GM18498 (cell line): ENCODE results near the gene TENT5C.
"Not testable (repeated sequence)": the region's sequence is repeated elsewhere in the genome, so short reads cannot be mapped to it uniquely, and the experiment has no call there.

Source experiments
- ATAC-seq: cut with Tn5 transposase; IDR thresholded peaks from one replicate; pipeline ENCODE4 v1.9.1; 2021; ENCODE audit warnings: mild to moderate bottlenecking, moderate library complexity; ENCODE audit not compliant: unreplicated experiment

Gene TENT5C

GRCh38 chr1:117605774-117606648 lies at the start of gene TENT5C:
Gene TENT5C (plus strand): TSS chr1:117606048. CDS start chr1:117622869, 16,821 bp downstream.
- peak; percentile 91 for ATAC-seq

GRCh38 chr1:117556341-117556740 lies 49.5 kb upstream of the TENT5C start:
- no peak for ATAC-seq

GRCh38 chr1:117556976-117557375 lies 48.9 kb upstream of the TENT5C start:
- ATAC-seq: no peak

- not testable (repeated sequence) for ATAC-seq
These were observed 47.4 kb upstream of the TENT5C start for GRCh38 chr1:117558451-117558850.

- ATAC-seq: no peak
These were observed 46.7 kb upstream of the TENT5C start for GRCh38 chr1:117559139-117559538.

- ATAC-seq: no peak
These were observed 45.9 kb upstream of the TENT5C start for GRCh38 chr1:117559985-117560384.

GRCh38 chr1:117561071-117561470 lies 44.8 kb upstream of the TENT5C start:
- ATAC-seq: no peak

- no peak for ATAC-seq
These were observed 44.3 kb upstream of the TENT5C start for GRCh38 chr1:117561551-117561950.

- ATAC-seq: no peak
These were observed 43.0 kb upstream of the TENT5C start for GRCh38 chr1:117562581-117563491.

GRCh38 chr1:117563492-117563875 lies 42.4 kb upstream of the TENT5C start:
- ATAC-seq: no peak

- no peak for ATAC-seq
These were observed 41.4 kb upstream of the TENT5C start for GRCh38 chr1:117564227-117565075.

- ATAC-seq: no peak
These were observed 40.7 kb upstream of the TENT5C start for GRCh38 chr1:117565076-117565556.

GRCh38 chr1:117565745-117566455 lies 39.9 kb upstream of the TENT5C start:
- ATAC-seq: no peak

- no peak for ATAC-seq
These were observed 39.3 kb upstream of the TENT5C start for GRCh38 chr1:117566556-117566955.

- no peak for ATAC-seq
These were observed 38.4 kb upstream of the TENT5C start for GRCh38 chr1:117567435-117567834.

- no peak for ATAC-seq
These were observed 37.9 kb upstream of the TENT5C start for GRCh38 chr1:117567976-117568375.

- no peak for ATAC-seq
These were observed 36.8 kb upstream of the TENT5C start for GRCh38 chr1:117568999-117569398.

GRCh38 chr1:117569856-117570255 lies 36.0 kb upstream of the TENT5C start:
- ATAC-seq: no peak

GRCh38 chr1:117570988-117571409 lies 34.8 kb upstream of the TENT5C start:
- ATAC-seq: no peak

- ATAC-seq: no peak
These were observed 34.4 kb upstream of the TENT5C start for GRCh38 chr1:117571496-117571895.
